Glutamatergic neuron (in vitro differentiated cells): ENCODE measurements around the gene CNTNAP2. TPM values are rescaled to one million over a fixed set of nuclear protein-coding genes. Genes with fewer than 3 reads are reported as not detected.

Experiments used
- DNase-seq: peaks from one replicate; pipeline ENCODE4 v3.0.0; 2022
- H3K27ac Mint-ChIP-seq: one replicate; pipeline ENCODE4 v1.8.0; 2020; ENCODE audit warnings: mild to moderate bottlenecking, mixed read lengths, inconsistent platforms; ENCODE audit not compliant: unreplicated experiment
- H3K27me3 Mint-ChIP-seq: one replicate; pipeline ENCODE4 v1.8.0; 2020; ENCODE audit warnings: mild to moderate bottlenecking, moderate library complexity, mixed read lengths, inconsistent platforms; ENCODE audit not compliant: unreplicated experiment
- H3K36me3 Mint-ChIP-seq: one replicate; pipeline ENCODE4 v1.8.0; 2020; ENCODE audit warnings: mild to moderate bottlenecking, mixed read lengths, inconsistent platforms; ENCODE audit not compliant: unreplicated experiment
- H3K4me1 Mint-ChIP-seq: one replicate; pipeline ENCODE4 v1.8.0; 2020; ENCODE audit warnings: mild to moderate bottlenecking, low read depth, mixed read lengths, inconsistent platforms; ENCODE audit not compliant: unreplicated experiment
- H3K4me3 Mint-ChIP-seq: one replicate; pipeline ENCODE4 v1.8.0; 2020; ENCODE audit warnings: mild to moderate bottlenecking, mixed read lengths, inconsistent platforms; ENCODE audit not compliant: unreplicated experiment
- H3K9me3 Mint-ChIP-seq: one replicate; pipeline ENCODE4 v1.8.0; 2020; ENCODE audit warnings: mild to moderate bottlenecking, moderate library complexity, mixed read lengths, inconsistent platforms; ENCODE audit not compliant: unreplicated experiment
- CTCF ChIP-seq: fragments of 200-600 bp; sonication (generic); IDR thresholded peaks from one replicate; pipeline ENCODE4 v1.5.0; 2021; ENCODE audit not compliant: partially characterized antibody, unreplicated experiment
- total RNA-seq: library from RNA; stranded (reverse); fragmentation: NEBNext Ultra II Directional; extraction: Animal tissue kit (Norgen Biotek cat#: 25700); gene quantifications from one replicate; pipeline ENCODE4 v1.2.1, GENCODE V29; 2021; ENCODE audit not compliant: unreplicated experiment

CNTNAP2 gene
- total RNA-seq, 1 donor from 2014 or later, result 25.8 TPM

- no peak for DNase-seq
- peaks cover 3% of the 10 kb centered on the region for H3K9me3 Mint-ChIP-seq
- peaks cover 9% of the 10 kb centered on the region for H3K36me3 Mint-ChIP-seq
- H3K4me3 Mint-ChIP-seq, result no peak overlapping the region
- TF ChIP-seq CTCF, result no peak
- peaks cover 3% of the 10 kb centered on the region for H3K4me1 Mint-ChIP-seq
- H3K27me3 Mint-ChIP-seq, result no peaks in the 10 kb centered on the region
- no peak overlapping the region for H3K27ac Mint-ChIP-seq
Measured at GRCh38 chr7:148390381-148390780, 2273.8 kb downstream of the CNTNAP2 start.

- H3K4me1 Mint-ChIP-seq, result peaks cover 12% of the 10 kb centered on the region
- H3K9me3 Mint-ChIP-seq, result peaks cover 3% of the 10 kb centered on the region
- no peak for TF ChIP-seq CTCF
- H3K27me3 Mint-ChIP-seq, result peaks cover 2% of the 10 kb centered on the region
- no peak for DNase-seq
- H3K36me3 Mint-ChIP-seq, result peaks cover 9% of the 10 kb centered on the region
- no peak overlapping the region for H3K4me3 Mint-ChIP-seq
- H3K27ac Mint-ChIP-seq, result no peak overlapping the region
Measured at GRCh38 chr7:148391591-148391990, 2275.0 kb downstream of the CNTNAP2 start.

- H3K9me3 Mint-ChIP-seq, result peaks cover 3% of the 10 kb centered on the region
- TF ChIP-seq CTCF, result no peak
- H3K4me1 Mint-ChIP-seq, result peaks cover 23% of the 10 kb centered on the region
Measured at GRCh38 chr7:148394582-148394981, 2278.0 kb downstream of the CNTNAP2 start.

GRCh38 chr7:148395352-148395811 lies 2278.8 kb downstream of the CNTNAP2 start:
- peaks cover 2% of the 10 kb centered on the region for H3K27me3 Mint-ChIP-seq
- H3K27ac Mint-ChIP-seq, result peak overlapping the region; percentile 36
- TF ChIP-seq CTCF, result no peak
- no peak for DNase-seq
- peaks cover 23% of the 10 kb centered on the region for H3K4me1 Mint-ChIP-seq
- peaks cover 1% of the 10 kb centered on the region for H3K9me3 Mint-ChIP-seq
- no peaks in the 10 kb centered on the region for H3K36me3 Mint-ChIP-seq
- no peak overlapping the region for H3K4me3 Mint-ChIP-seq

More at GRCh38 chr7:148394582-148394981, 2278.0 kb downstream of the CNTNAP2 start:
- peaks cover 2% of the 10 kb centered on the region for H3K27me3 Mint-ChIP-seq
- no peak for DNase-seq
- H3K27ac Mint-ChIP-seq, result no peak overlapping the region
- peaks cover under 1% of the 10 kb centered on the region for H3K36me3 Mint-ChIP-seq
- H3K4me3 Mint-ChIP-seq, result no peak overlapping the region

GRCh38 chr7:148395990-148396716 lies 2279.6 kb downstream of the CNTNAP2 start:
- Mint-ChIP-seq H3K9me3 (peaks cover 1% of the 10 kb centered on the region), H3K27me3 (peaks cover 2% of the 10 kb centered on the region), H3K36me3 (no peaks in the 10 kb centered on the region), H3K4me3 (no peak overlapping the region), H3K27ac (peak overlapping the region; percentile 36), H3K4me1 (peaks cover 23% of the 10 kb centered on the region)
- TF ChIP-seq CTCF, result no peak
- no peak for DNase-seq
